Stimulated activated CD4-positive, alpha-beta T cell treated with anti-CD3 and anti-CD28 coated beads, TNF-alpha, amount 100 ng/mL, for 48 hours (primary cell): ENCODE measurements around the gene BLTP3A.
"Not testable (repeated sequence)": the region's sequence is repeated elsewhere in the genome, so short reads cannot be mapped to it uniquely, and the experiment has no call there.

Source experiments
- DNase-seq, 3 donors: peaks; one replicate each; pipeline ENCODE4 v3.0.0-alpha.2; 2020; ENCODE audit warnings: low read depth in 3 of 3

BLTP3A gene

GRCh38 chr6:34792605-34793500 is 970 bp downstream of the BLTP3A start:
- DNase-seq, result peak in 1 of 3 donors; percentile 2

- no peak for DNase-seq
Observed at GRCh38 chr6:34793877-34794276, 2.0 kb downstream of the BLTP3A start.

- DNase-seq, result no peak
Observed at GRCh38 chr6:34795836-34796425, 4.0 kb downstream of the BLTP3A start.

- no peak for DNase-seq
Observed at GRCh38 chr6:34798057-34798456, 6.2 kb downstream of the BLTP3A start.

- DNase-seq, result no peak
Observed at GRCh38 chr6:34799547-34799946, 7.7 kb downstream of the BLTP3A start.

- no peak for DNase-seq
Observed at GRCh38 chr6:34804543-34804942, 12.7 kb downstream of the BLTP3A start.

GRCh38 chr6:34805074-34805473 is 13.2 kb downstream of the BLTP3A start:
- not testable (repeated sequence) for DNase-seq

- DNase-seq, result no peak
Observed at GRCh38 chr6:34806738-34807453, 15.0 kb downstream of the BLTP3A start.

- DNase-seq, result not testable (repeated sequence)
Observed at GRCh38 chr6:34808473-34808872, 16.6 kb downstream of the BLTP3A start.

- not testable (repeated sequence) for DNase-seq
Observed at GRCh38 chr6:34809419-34809818, 17.5 kb downstream of the BLTP3A start.

- DNase-seq, result no peak
Observed at GRCh38 chr6:34810017-34810882, 18.4 kb downstream of the BLTP3A start.

- DNase-seq, result no peak
Observed at GRCh38 chr6:34810936-34811632, 19.2 kb downstream of the BLTP3A start.

- no peak for DNase-seq
Observed at GRCh38 chr6:34813028-34813713, 21.3 kb downstream of the BLTP3A start.

GRCh38 chr6:34816635-34817301 is 24.9 kb downstream of the BLTP3A start:
- no peak for DNase-seq

- DNase-seq, result no peak
Observed at GRCh38 chr6:34817446-34817845, 25.6 kb downstream of the BLTP3A start.

- not testable (repeated sequence) for DNase-seq
Observed at GRCh38 chr6:34818872-34819570, 27.1 kb downstream of the BLTP3A start.

- no peak for DNase-seq
Observed at GRCh38 chr6:34819571-34820480, 27.9 kb downstream of the BLTP3A start.

- no peak for DNase-seq
Observed at GRCh38 chr6:34829137-34829536, 37.3 kb downstream of the BLTP3A start.
